ENCODE results near the gene HID1.

The HID1 gene

GRCh38 chr17:74946641-74947040 is 25.9 kb downstream of the HID1 start:
- DNase-seq = no peak

DNA sequence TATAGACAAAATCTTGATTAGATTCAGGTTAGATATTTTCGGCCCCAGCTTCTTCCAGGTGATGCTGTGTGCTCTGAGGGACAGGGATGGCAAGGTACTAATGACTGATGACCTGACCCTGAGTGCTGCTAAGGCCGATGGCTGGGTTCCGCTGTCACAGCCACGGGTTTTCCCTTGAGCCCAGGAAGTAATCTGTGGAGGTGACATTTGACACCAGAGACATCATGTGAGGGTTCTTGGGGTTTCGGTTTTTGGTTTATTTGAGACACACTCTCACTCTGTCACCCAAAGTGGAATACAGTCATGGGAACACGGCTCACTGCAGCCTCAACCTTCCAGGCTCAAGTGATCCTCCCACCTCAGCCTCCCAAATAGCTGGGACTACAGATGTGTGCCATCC is 27.0 kb downstream of the HID1 start:
- DNase-seq = no peak

DNA sequence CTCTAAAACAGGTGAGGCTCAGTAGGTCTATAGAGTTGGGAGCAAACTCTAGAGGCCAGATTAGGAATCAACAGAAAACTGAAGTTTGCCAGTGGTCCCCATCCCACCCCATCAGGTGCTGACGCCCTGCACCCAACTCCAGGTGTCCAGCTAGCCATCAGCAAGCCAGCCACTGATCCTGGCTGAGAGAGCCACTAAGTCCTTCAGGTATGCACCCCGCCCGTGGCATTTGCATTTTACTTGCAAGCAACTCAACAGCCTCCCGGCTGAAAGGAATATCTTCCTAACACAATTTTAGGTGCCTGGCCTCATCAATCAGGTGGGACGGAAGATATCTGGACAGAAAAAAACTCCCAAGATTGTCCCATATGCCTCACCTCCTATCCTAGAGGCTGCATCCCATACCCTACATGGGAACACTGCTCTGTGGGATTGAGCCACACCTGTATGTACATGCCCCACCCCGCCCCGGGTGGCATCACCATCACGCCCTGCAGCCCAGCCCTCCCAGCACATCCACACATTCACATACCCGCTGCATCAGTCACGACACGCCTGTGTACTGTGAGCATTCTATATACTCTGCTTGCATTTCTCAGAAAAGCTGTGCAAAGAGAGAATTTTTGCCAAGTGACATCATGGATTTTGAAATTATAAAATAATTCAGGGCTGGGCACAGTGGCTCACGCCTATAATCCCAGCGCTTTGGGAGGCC is 28.6 kb downstream of the HID1 start:
- no peak for DNase-seq

DNA sequence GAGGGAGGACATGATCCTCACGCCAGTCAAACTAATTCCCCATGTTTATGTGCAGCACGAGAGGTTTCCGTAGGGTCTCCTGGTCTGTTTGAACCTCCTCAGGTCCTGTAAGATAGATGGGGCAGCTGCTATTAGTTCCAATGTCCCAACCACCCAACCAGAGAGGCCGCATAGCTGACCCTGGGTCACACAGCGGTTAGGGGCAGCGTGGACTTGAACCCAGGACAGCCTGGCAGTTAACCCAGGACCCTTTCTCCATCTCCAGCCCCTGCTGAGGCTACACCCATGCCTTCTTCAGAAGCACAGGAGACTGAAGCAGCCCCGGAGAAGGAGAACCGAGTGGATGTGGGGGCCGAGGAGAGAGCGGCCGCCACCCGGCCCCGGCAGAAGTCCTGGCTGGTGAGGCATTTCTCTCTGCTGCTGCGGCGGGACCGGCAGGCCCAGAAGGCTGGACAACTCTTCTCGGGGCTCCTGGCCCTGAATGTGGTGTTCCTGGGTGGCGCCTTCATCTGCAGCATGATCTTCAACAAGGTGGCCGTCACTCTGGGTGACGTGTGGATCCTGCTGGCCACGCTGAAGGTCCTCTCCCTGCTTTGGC is 31.3 kb downstream of the HID1 start:
- DNase-seq = no peak

DNA sequence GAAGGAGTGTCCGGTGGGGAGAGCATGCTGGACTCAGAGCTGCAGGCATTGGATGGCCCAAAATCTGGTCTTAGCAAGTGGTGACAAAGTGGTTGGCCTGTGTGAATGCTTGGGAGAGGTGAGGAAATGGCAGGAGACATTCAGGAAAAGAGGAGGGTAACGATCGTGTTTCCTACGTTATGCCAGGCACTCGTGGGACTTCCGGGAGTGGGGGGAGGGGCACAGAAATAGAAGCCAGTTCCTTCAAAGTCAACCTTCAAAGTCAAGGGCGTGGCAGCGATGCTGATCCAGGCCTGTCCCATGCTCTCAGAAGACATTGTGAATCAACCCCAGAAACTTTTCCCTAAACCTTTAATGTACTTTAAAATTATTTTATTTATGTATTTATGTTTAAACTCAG is 33.0 kb downstream of the HID1 start:
- no peak for DNase-seq

DNA sequence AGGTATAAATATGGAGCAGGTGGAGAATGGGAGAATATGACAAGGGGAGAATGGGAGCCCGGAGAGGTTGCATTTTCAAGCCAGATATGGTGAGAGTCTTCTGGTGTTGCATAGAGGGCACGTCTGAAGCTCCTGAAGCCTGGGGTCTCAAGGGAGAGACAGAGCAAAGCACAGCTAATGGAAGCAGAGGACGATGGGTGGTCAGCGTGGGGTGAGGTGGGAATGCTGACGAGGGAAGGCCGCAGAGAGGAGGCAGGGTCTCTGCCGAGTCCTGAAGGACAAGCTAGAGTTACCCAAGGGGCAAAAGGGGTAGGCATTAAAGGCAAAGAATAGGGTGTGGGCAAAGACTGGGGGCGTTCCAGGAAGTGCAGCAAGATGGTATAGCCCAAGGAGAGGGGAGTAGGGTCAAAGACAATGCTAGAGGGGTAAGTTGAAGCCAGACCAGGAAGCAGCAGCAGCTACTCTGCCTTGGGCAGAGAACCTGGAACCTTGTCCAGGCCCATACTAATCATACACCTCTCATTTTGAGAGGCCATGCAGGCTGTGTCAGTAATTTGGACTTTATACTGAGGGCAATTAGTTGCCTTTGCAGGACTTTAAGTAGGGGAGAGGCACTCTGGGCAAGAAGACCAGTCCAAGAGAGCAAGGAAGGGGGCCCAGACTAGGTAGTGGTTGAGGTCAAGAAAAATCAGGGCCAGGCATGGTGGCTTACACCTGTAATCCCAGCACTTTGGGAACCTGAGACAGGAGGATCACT is 34.2 kb downstream of the HID1 start:
- DNase-seq = no peak

DNA sequence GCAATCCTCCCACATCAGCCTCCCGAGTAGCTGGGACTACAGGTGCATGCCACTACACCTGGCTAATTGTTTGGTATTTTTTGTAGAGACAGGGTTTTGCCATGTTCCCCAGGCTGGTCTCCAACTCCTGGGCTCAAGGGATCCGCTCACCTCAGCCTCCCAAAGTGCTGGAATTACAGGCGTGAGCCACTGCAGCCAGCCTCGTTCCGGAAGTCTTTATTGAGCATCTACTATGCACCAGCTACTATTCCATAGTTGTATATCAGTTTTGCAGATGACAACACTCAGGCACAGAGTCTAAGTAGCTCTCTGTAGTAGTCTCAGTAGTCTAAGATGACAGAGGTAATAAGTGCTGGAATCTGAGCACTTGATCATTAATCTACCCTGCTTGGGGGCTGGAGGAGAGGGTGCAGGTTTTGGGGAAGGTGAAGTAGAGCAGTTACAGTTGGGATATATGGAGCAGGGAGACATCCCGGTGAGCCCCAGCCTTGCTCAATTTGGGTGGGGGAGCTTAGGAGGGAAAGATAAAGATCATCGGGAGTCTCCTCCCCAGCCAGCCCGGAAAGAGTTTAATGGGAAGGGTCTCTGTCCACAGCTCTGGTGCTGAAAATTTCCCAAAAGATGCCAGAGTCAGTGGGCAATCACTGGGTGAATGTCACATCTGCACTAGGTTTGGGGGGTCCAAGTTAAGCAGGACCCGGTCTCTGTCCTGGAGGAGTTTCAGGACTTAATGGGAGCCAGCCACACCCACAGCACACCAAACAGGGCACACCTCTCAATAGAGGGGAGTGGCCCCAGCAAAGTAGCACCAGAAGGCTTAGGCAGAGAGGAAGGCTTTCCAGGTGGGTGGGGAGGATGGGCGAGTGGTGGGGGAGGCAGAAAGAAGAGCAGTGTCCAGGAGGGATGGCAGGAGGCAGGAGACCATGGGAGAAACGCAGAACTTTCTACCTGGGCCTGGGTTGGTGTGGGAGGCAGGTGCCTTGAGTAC is 35.2 kb downstream of the HID1 start:
- DNase-seq = no peak

GRCh38 chr17:74936470-74936799 is 36.1 kb downstream of the HID1 start:
- DNase-seq = no peak

DNA sequence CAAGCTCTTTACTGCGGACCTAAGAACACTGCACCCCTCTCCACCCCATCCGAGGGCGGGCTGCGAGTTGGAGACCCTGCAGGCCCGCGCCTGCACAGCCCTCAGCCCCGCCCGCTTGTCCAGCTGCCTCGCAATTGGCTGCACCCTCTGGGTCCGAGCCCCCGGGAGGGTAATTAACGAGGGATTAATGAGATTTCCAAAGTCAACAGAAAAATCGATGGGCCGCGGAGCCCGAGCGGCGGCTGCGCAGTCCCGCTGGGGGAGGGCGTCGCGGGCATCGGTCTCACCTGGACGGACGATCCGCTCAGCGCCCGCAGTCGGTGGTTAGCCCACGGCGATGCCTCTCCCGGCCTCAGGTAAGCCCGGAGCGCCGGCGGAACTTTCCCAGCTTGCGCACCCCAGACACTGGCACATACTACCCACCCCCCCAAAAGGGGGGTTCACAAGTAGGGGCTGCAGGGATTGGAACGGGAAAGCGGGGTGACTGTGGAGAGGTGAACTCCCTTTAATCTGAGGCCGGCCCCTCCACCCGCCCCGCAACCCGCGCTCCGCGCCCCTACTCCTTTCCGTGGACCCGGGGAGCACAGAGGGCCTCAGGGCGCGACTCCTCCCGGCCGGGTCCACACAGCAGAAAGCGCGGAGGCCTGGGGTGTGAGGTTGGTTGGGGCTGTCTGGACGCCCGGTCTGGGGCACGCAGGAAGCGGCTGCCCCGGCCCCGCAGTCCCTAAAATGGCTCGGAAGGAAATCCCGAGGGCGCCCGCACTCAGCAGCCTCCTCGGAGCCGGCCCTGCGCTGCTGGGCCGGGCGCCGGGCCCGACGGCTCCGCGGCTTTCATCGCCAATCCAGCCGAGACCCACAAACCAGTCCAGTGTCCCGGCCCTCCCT is 36.7 kb downstream of the HID1 start, which contains the start of gene OTOP3:
OTOP3 (plus strand) TSS at position 314 of the 885 bp plus-strand sequence; CDS start at position 338, 24 bp downstream.
- peak; percentile 34 for DNase-seq

GRCh38 chr17:74935048-74935447 is 37.5 kb downstream of the HID1 start:
- DNase-seq = no peak

DNA sequence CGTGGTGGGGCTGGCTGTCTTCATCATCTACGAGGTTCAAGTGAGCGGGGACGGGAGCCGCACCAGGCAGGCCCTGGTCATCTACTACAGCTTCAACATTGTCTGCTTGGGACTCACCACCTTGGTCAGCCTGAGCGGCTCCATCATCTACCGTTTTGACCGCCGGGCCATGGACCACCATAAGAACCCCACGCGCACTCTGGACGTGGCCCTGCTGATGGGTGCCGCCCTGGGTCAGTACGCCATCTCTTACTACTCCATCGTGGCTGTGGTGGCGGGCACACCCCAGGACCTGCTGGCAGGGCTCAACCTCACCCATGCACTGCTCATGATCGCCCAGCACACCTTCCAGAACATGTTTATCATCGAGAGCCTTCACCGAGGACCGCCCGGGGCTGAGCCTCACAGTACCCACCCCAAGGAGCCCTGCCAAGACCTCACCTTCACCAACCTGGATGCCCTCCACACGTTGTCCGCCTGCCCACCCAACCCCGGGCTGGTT is 42.0 kb downstream of the HID1 start:
- DNase-seq = no peak

- no peak for DNase-seq
Observed at GRCh38 chr17:74928786-74929185, 43.8 kb downstream of the HID1 start.

GRCh38 chr17:74925242-74925641 is 47.3 kb downstream of the HID1 start:
- no peak for DNase-seq

DNA sequence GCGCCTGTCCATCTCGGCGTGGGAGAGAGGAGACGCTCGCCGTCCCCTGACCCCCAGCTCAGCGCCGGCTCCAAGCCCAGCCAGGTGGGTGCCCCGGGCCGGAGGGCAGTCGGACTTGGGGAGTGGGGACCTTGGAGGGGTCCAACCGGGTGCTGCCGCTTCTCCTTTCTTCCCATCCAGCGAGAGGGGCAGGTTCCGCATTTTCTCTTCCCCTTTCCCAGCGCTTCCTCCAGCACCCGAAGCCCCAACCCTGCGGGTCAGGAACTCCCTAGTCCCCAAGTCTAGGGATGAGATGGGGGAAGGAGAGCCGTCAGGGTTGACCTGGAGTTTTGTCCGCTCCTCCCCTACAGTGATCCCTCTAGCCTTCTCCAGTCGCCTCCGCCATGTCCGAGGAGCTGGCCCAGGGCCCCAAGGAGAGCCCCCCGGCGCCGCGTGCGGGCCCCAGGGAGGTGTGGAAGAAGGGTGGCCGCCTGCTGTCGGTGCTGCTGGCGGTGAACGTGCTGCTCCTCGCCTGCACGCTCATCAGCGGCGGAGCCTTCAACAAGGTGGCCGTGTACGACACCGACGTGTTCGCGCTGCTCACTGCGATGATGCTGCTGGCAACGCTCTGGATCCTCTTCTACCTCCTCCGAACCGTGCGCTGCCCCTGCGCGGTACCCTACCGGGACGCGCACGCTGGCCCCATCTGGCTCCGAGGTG is 48.2 kb downstream of the HID1 start, which contains the start of gene OTOP2:
OTOP2 (plus strand) TSS at position 24 of the 699 bp plus-strand sequence; CDS start at position 384, 360 bp downstream.
- no peak for DNase-seq

DNA sequence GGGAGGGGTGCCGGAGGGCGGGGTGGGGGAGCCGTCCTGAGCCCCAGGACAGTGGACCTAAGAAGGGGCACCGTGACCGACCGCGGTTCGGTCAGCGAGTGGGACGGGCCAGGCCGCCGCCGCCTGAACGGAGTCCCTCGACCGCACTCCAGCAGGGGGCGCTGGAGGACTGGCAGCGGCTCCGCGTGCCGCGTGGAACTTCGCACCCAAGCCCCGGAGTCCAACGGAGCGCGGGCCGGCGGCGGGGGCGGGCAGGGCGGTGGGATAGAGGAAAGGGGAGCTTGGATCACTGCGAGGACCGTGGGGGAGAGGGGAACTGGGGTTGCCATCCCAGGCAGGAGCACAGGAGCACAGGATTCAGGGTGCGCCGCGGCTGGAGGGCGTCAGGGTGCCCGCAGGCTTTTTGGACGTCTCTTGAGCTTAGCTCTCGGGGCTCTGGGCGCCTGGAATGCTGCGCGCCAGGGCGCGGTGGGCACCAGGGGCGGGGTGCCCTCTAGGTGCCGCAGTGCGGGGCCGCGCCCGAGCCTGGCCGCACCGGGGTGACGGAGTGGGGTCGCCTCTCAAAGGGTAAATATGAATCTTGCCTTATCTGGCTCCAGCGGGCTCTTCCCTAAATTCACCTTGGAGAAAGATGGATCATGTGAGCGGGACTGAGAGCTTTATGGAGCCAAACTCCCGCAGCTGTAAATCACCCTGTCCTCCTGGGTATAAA is 48.9 kb downstream of the HID1 start:
- peak; percentile 19 for DNase-seq

DNA sequence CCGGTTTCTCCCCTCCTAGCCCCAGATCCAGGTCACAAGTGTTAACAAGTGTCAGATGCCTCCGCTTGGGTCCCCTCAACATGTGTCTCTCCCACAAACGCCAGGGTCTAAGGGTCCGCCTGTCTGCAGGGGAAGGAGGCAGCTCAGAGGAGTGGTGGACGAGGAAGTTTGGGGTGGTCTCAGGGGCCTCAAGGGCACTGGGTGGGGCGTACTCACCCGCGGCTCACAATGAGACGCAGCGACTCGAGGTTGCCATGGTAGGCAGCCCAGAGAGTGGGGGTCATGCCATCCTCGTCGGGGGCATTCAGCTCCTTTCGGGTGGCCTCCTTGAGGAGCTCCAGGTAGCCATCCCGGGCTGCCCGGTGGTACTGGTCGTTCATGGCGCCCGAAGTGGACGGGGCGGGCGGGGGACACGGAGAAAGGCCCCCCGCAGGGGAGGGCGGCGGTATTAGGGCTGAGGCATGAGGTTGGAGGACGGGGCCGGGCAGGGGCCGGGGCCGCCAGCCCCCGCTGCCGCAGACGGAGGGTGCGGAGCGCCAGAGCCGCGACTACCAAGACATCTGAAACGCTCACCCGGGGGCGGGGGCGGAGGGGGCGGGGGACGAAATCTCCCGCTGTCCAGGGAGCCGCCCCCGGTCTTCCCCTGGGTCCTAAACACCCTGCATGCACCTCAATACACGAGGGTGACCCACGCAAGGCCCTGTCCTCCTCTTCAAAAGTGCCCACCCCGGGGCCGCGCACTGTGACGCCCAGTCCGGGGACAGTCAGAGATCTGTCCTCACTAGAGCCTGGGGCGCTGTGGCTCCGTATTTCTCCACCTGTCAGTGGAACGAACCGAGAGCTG is 49.6 kb downstream of the HID1 start, which contains the start of gene USH1G:
USH1G (minus strand) TSS at position 562 of the 844 bp plus-strand sequence; CDS start at position 380, 182 bp downstream.
- DNase-seq = no peak

DNA sequence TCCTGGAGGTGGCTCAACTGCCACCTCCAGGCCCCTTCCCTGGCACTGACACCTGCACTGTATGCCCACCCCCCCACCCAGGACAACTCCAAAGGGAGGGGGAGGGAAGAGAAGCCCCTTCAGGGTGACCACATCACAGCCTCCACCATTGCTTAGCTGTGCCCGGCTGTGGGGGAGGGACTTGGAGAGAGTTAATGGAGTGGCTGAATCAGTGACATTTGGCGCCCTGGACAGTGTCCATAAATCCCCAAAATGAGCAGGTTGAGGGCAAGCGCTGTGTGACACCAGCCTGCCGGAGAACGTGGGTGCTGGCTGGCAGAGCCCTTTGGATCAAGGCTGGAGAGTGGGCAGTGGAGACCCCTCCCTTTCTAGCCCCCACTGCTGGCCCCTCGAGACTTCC is 50.4 kb downstream of the HID1 start:
- no peak for DNase-seq

GRCh38 chr17:74921769-74922168 is 50.8 kb downstream of the HID1 start:
- DNase-seq = no peak

Measured in NCI-H510A treated with DMSO at 0.1 percent for 48 hours (cell line).